Left ventricle myocardium inferior (tissue), 1 donor: ENCODE data around the gene PRR22. TPM values are rescaled to one million over a fixed set of nuclear protein-coding genes. Genes with fewer than 3 reads are reported as not detected.
"Not testable (repeated sequence)": the region's sequence is repeated elsewhere in the genome, so short reads cannot be mapped to it uniquely, and the experiment has no call there.

ENCODE experiments used
- DNase-seq: peaks from one replicate; pipeline ENCODE4 v3.0.0-alpha.2; 2020
- H3K27ac ChIP-seq: fragments of 200-600 bp; replicated peaks from 2 replicates; pipeline ENCODE4 v1.8.0; 2021
- H3K27me3 ChIP-seq: fragments of 200-600 bp; 2 replicates; pipeline ENCODE4 v1.8.0; 2021; ENCODE audit warnings: low read depth
- H3K36me3 ChIP-seq: fragments of 200-600 bp; 2 replicates; pipeline ENCODE4 v1.8.0; 2021
- H3K4me1 ChIP-seq: fragments of 200-600 bp; 2 replicates; pipeline ENCODE4 v1.8.0; 2021
- H3K4me3 ChIP-seq: fragments of 200-600 bp; 2 replicates; pipeline ENCODE4 v1.8.0; 2021; ENCODE audit warnings: mild to moderate bottlenecking, moderate library complexity
- H3K9me3 ChIP-seq: fragments of 200-600 bp; replicated peaks from 2 replicates; pipeline ENCODE4 v1.8.0; 2021
- intact Hi-C: fragments of 100-400 bp; cut with micrococcal nuclease; formaldehyde crosslinking; loops from one replicate; pipeline ENCODE4 v1.11.0; 2022
- total RNA-seq: library from RNA; stranded (reverse); fragmentation: NEBNext Ultra II Directional; extraction: Animal tissue kit (Norgen Biotek cat#: 25700); gene quantifications from one replicate; pipeline ENCODE4 v1.2.1, GENCODE V29; 2021
- TF ChIP-seq, protein P1 (sequence below): fragments of 200-600 bp; IDR thresholded peaks from 2 replicates; pipeline ENCODE4 v1.8.0; 2021; ENCODE audit warnings: antibody characterized with exemption, mild to moderate bottlenecking, borderline replicate concordance
- donor health status: DM: no; HTN: yes; CAD: no; lungs with severe emphysema.

PRR22 gene
- total RNA-seq, 1 donor from 2014 or later, result 1.1 TPM

DNA sequence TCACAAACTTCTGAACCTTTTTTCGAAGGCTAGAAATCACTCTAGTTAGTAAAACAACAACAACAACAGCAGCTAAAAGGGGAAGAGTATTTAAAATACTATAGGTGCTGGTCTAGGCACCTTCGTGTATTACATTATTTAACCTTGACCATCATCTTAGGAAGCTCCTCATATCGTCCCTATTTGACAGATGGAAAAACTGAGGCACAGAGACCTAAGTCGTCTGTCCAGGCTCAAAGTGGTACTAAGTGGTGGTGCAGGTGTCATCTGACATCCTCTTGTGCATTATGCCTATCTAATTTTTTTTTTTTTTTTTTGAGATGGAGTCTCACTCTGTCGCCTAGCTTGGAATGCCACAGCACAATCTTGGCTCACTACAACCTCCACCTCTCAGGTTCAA lies 35.0 kb downstream of the PRR22 start:
- intact Hi-C loops, result no loop called here
- Histone ChIP-seq H3K27me3 (peaks cover 81% of the 10 kb centered on the region), H3K4me3 (no peak overlapping the region), H3K27ac (no peak overlapping the region), H3K36me3 (no peaks in the 10 kb centered on the region), H3K9me3 (no peaks in the 10 kb centered on the region), H3K4me1 (no peaks in the 10 kb centered on the region)
- DNase-seq, result no peak
- TF ChIP-seq, protein P1, sequence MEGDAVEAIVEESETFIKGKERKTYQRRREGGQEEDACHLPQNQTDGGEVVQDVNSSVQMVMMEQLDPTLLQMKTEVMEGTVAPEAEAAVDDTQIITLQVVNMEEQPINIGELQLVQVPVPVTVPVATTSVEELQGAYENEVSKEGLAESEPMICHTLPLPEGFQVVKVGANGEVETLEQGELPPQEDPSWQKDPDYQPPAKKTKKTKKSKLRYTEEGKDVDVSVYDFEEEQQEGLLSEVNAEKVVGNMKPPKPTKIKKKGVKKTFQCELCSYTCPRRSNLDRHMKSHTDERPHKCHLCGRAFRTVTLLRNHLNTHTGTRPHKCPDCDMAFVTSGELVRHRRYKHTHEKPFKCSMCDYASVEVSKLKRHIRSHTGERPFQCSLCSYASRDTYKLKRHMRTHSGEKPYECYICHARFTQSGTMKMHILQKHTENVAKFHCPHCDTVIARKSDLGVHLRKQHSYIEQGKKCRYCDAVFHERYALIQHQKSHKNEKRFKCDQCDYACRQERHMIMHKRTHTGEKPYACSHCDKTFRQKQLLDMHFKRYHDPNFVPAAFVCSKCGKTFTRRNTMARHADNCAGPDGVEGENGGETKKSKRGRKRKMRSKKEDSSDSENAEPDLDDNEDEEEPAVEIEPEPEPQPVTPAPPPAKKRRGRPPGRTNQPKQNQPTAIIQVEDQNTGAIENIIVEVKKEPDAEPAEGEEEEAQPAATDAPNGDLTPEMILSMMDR, result no peak

DNA sequence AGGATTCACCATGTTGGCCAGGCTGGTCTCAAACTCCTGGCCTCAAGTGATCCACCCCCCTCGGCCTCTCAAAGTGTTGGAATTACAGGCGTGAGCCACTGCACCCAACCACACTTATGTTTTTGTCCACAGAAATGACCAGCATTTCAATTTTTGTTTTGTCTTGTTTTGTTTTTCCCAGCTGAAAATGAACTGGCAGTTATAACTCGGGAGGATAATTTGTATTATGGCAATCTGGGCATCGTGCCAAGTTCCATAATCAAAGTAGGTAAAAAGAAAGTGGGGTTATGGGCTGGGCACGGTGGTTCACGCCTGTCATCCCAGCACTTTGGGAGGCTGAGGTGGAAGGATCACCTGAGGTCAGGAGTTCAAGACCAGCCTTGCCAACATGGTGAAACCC lies 35.6 kb downstream of the PRR22 start:
- peaks cover 83% of the 10 kb centered on the region for H3K27me3 ChIP-seq

DNA sequence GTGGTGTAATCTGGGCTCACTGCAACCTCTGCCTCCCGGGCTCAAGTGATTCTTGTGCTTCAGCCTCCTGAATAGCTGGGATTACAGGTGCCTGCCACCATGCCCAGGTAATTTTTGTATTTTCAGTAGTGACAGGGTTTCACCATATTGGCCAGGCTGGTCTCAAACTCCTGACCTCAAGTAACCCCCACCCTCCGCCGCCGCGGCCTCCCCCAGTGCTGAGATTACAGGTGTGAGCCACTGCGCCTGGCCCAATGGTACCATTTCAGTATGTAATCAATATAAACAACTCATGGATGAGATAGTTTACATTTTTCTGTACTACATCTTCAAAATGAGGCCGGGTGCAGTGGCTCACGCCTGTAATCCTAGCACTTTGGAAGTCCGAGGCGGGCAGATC lies 39.5 kb downstream of the PRR22 start:
- intact Hi-C loops, H3K36me3 ChIP-seq, H3K9me3 ChIP-seq, H3K4me1 ChIP-seq, H3K4me3 ChIP-seq, DNase-seq, H3K27ac ChIP-seq: not testable (repeated sequence)
- peaks cover 62% of the 10 kb centered on the region for H3K27me3 ChIP-seq

More for the DNA sequence above, 35.6 kb downstream of the PRR22 start:
- H3K36me3 ChIP-seq, H3K9me3 ChIP-seq, H3K4me1 ChIP-seq, intact Hi-C loops, DNase-seq, H3K27ac ChIP-seq, H3K4me3 ChIP-seq: not testable (repeated sequence)

DNA sequence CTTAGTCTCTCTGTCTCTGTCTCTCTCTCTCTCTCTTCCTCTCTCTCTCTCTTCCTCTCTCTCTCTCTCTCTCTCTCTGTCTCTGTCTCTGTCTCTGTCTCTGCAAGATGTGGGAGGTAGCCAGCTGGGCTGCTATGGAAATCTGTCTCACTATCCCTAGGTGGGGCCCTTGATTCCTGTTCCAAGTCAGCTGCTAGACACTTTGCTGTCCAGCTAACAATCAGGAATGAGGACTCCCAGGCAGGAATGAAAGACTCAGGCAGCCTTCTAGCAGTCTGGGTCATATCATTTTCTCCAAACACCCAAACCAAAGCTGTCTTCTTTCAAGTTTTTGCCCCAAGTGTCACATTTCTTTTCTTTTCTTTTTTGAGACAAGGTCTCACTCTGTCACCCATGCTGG lies 40.9 kb downstream of the PRR22 start:
- Histone ChIP-seq H3K27ac (no peak overlapping the region), H3K36me3 (no peaks in the 10 kb centered on the region), H3K4me1 (no peaks in the 10 kb centered on the region), H3K9me3 (peaks cover 8% of the 10 kb centered on the region), H3K4me3 (no peak overlapping the region), H3K27me3 (peaks cover 48% of the 10 kb centered on the region)
- TF ChIP-seq, protein P1, result no peak
- intact Hi-C loops, result no loop called here
- no peak for DNase-seq

DNA sequence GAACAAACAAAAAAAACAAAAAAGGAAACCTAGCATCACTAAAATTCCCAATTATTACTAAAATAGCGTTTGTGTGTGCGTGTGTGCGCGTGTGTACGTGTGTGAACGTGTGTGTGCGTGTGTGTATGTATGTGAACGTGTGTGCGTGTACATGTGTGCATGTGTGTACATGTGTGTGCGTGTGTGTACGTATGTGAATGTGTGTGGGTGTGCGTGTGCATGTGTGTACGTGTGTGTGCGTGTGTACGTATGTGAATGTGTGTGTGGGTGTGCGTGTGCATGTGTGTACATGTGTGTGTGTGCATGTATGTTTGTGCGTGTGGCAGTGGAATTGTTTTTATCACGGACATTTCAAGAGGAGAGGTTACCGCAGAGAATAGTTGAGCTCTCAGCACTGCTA lies 42.5 kb downstream of the PRR22 start:
- H3K4me1 ChIP-seq, result no peaks in the 10 kb centered on the region
- H3K9me3 ChIP-seq, result peaks cover 8% of the 10 kb centered on the region
- H3K36me3 ChIP-seq, result no peaks in the 10 kb centered on the region
- H3K4me3 ChIP-seq, result no peak overlapping the region
- H3K27ac ChIP-seq, result no peak overlapping the region
- TF ChIP-seq, protein P1, result no peak
- H3K27me3 ChIP-seq, result peaks cover 35% of the 10 kb centered on the region
- intact Hi-C loops, result no loop called here
- DNase-seq, result no peak

DNA sequence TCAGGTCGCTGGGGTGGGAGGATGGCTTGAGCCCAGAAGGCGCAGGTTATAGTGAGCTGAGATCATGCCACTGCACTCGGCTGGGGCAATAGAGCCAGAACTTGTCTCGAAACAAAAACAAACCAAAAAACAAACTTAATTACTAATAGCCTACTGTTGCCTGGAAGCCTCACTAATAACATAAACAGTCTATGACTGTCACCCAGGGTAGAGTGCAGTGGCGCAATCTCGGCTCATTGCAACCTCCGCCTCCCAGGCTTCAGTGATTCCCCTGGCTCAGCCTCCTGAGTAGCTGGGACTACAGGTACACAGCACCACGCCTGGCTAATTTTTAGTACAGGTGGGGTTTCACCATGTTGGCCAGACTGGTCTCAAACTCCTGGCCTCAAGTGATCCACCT lies 46.1 kb downstream of the PRR22 start:
- TF ChIP-seq, protein P1, result no peak
- DNase-seq, result no peak
- H3K27ac ChIP-seq, result no peak overlapping the region
- no peaks in the 10 kb centered on the region for H3K4me1 ChIP-seq
- intact Hi-C loops, result no loop called here
- H3K4me3 ChIP-seq, result no peak overlapping the region
- peaks cover 15% of the 10 kb centered on the region for H3K27me3 ChIP-seq
- H3K36me3 ChIP-seq, result no peaks in the 10 kb centered on the region
- peaks cover 8% of the 10 kb centered on the region for H3K9me3 ChIP-seq

DNA sequence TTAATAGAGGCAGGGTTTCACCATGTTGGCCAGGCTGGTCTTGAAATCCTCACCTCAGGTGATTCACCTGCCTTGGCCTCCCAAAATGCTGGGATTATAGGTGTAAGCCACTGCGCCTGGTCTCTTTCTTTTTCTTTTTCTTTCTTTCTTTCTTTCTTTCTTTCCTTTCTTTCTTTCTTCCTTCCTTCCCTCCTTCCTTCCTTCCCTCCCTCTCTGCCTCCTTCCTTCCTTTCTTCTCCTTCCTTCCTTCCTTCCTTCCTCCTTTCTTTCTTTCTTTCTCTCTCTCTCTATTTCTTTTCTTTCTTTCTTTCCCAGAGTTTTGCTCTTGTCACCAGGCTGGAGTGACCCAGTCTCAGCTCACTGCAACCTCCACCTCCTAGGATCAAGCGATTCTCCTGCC lies 51.4 kb downstream of the PRR22 start:
- DNase-seq, intact Hi-C loops, H3K36me3 ChIP-seq: not testable (repeated sequence)

More for the DNA sequence above, 51.4 kb downstream of the PRR22 start:
- peaks cover 10% of the 10 kb centered on the region for H3K27me3 ChIP-seq
- H3K9me3 ChIP-seq, result peaks cover 27% of the 10 kb centered on the region
- not testable (repeated sequence) for H3K4me1 ChIP-seq, H3K4me3 ChIP-seq, H3K27ac ChIP-seq

Other genes starting within 250 kb of the PRR22 start
- gene TINCR, start 216.8 kb downstream of the PRR22 start, total RNA-seq, result not detected
- 40.5 TPM for gene SAFB2, start 162.0 kb downstream of the PRR22 start, total RNA-seq
- 54.6 TPM for gene SAFB, start 161.7 kb downstream of the PRR22 start, total RNA-seq
- 155 TPM for gene MICOS13, start 104.2 kb downstream of the PRR22 start, total RNA-seq
- gene HSD11B1L, start 103.7 kb downstream of the PRR22 start, total RNA-seq, result 4.5 TPM
- 407 TPM for gene RPL36, start 94.5 kb downstream of the PRR22 start, total RNA-seq
- 104 TPM for gene LONP1, start 64.6 kb downstream of the PRR22 start, total RNA-seq
- gene CATSPERD, start 64.1 kb downstream of the PRR22 start, total RNA-seq, result not detected
- 14.1 TPM for gene DUS3L, start 6.4 kb upstream of the PRR22 start, total RNA-seq
- gene NRTN, start 20.3 kb upstream of the PRR22 start, total RNA-seq, result 22.8 TPM
- gene FUT6, start 55.0 kb upstream of the PRR22 start, total RNA-seq, result not detected
- not detected for gene FUT3, start 66.7 kb upstream of the PRR22 start, total RNA-seq
- not detected for gene FUT5, start 85.8 kb upstream of the PRR22 start, total RNA-seq
- gene NDUFA11, start 119.0 kb upstream of the PRR22 start, total RNA-seq, result 590 TPM
- 2.5 TPM for gene VMAC, start 120.1 kb upstream of the PRR22 start, total RNA-seq
- 6.1 TPM for gene CAPS, start 129.5 kb upstream of the PRR22 start, total RNA-seq
- gene RANBP3, start 193.4 kb upstream of the PRR22 start, total RNA-seq, result 54.8 TPM